ENCODE measurements around the gene CRYBG1. TPM values are rescaled to one million over a fixed set of nuclear protein-coding genes. Genes with fewer than 3 reads are reported as not detected.

CRYBG1 gene
- total and polyA plus RNA-seq, 10 of the 15 experiments (the other 5 are each of a cell fraction or from before 2014, with no cell fraction given) = 6.5 to 57.0 (median 25.2) TPM

GRCh38 chr6:106496823-106497222 lies 136.3 kb downstream of the CRYBG1 start:
- no peak overlapping the region for H2AFZ ChIP-seq (ENCODE audit: control insufficient read depth, low read depth, low read length)
- ChIA-PET RAD21 (ENCODE audit: unreplicated experiment) (interaction anchor here (0.6 kb wide), 1 partner anchor 13 kb away, joined by 3 read pairs; no protein-coding TSS in a partner anchor), SMC1A (ENCODE audit: uncharacterized antibody, unreplicated experiment) (no interaction called here), CTCF (interaction anchor here (1.4 kb wide), 1 partner anchor 52 kb away, joined by 4 read pairs; no protein-coding TSS in a partner anchor), POLR2A (no interaction called here)
- H4K20me1 ChIP-seq (ENCODE audit: control insufficient read depth, insufficient read depth) = no peaks in the 10 kb centered on the region
- DNase-seq (ENCODE audit: low read depth, low spot score) (no peak), FAIRE-seq (no peak), ATAC-seq (no peak)
- BruUV-seq (replicated peaks) = no TSS peak
- in situ Hi-C loops (cut with MboI) (no loop called here), intact Hi-C loops (cut with micrococcal nuclease; ENCODE audit: unreplicated experiment) (no loop called here)
- no peak for TF ChIP-seq SUZ12 (IDR thresholded peaks at IDR 0.05; ENCODE audit: unreplicated experiment)
- TF ChIP-seq CBX3 (IDR thresholded peaks at IDR 0.05; ENCODE audit: borderline replicate concordance, low read depth) = no peak
- TF ChIP-seq ZZZ3 (IDR thresholded peaks at IDR 0.05; ENCODE audit: control insufficient read depth, insufficient read length, low read depth) = no peak
- no peak for TF ChIP-seq ZBTB33 (IDR thresholded peaks at IDR 0.05)
- no peak for TF ChIP-seq USF1 (IDR thresholded peaks at IDR 0.05; ENCODE audit: borderline replicate concordance, extremely low read length, insufficient read depth, low read depth, low read length)
- TF ChIP-seq ZNF24 (IDR thresholded peaks at IDR 0.05) = no peak
- TF ChIP-seq ZNF207 (IDR thresholded peaks at IDR 0.05; ENCODE audit: borderline replicate concordance) = no peak
- TF ChIP-seq ATF3 (IDR thresholded peaks at IDR 0.05; ENCODE audit: borderline replicate concordance, extremely low read depth, low read depth, low read length) = no peak
- no peak for TF ChIP-seq NFYA (IDR thresholded peaks at IDR 0.05; ENCODE audit: borderline replicate concordance, low read depth, low read length)
- TF ChIP-seq WRNIP1 (IDR thresholded peaks at IDR 0.05; ENCODE audit: borderline replicate concordance, low read depth, low read length) = no peak
- TF ChIP-seq SPI1 (IDR thresholded peaks at IDR 0.05; ENCODE audit: borderline replicate concordance, insufficient read depth, low read depth, low read length) = no peak
- no peak for TF ChIP-seq FOS (IDR thresholded peaks at IDR 0.05; ENCODE audit: borderline replicate concordance, extremely low read depth, insufficient read length)
- TF ChIP-seq DPF2 (IDR thresholded peaks at IDR 0.05) = no peak
- no peak for TF ChIP-seq CHD2 (IDR thresholded peaks at IDR 0.05; ENCODE audit: borderline replicate concordance, low read depth, low read length)
- TF ChIP-seq MAX (IDR thresholded peaks at IDR 0.05; ENCODE audit: low read depth, low read length) = no peak
- no peaks in the 10 kb centered on the region for H3K4me1 ChIP-seq (ENCODE audit: control insufficient read depth, insufficient read depth, low read length)
- no peaks in the 10 kb centered on the region for H3K79me2 ChIP-seq (ENCODE audit: control insufficient read depth, insufficient read depth, low read length)
- no peaks in the 10 kb centered on the region for H3K36me3 ChIP-seq (ENCODE audit: control insufficient read depth in 2 of 2, insufficient read depth in 2 of 2, low read length in 1 of 2)
- H3K9ac ChIP-seq (ENCODE audit: control insufficient read depth, insufficient read depth, low read length) = no peak overlapping the region
- no peaks in the 10 kb centered on the region for H3K9me3 ChIP-seq (replicated peaks; ENCODE audit: control insufficient read depth, insufficient read depth, low read length)
- H3K4me3 ChIP-seq = no peak overlapping the region
- no peaks in the 10 kb centered on the region for H3K27me3 ChIP-seq (replicated peaks in 1 of 2; ENCODE audit: control insufficient read depth in 2 of 2, insufficient read depth in 2 of 2, low read length in 1 of 2)
- 72% methylated on average over 6 of the region's 6 CpGs for WGBS (ENCODE audit: insufficient coverage, insufficient replicate concordance, low lambda C conversion rate, missing lambda C conversion rate)
- H3K4me2 ChIP-seq (ENCODE audit: control insufficient read depth, insufficient read depth) = no peak overlapping the region
- no peak overlapping the region for H3K27ac ChIP-seq (ENCODE audit: control insufficient read depth, insufficient read depth)
